MM.1S (cell line): ENCODE measurements around the gene GPR143.

Experiments used
- DNase-seq: peaks from one replicate; pipeline ENCODE4 v3.0.0-alpha.2; 2015
- H2AFZ ChIP-seq: fragments of 300-600 bp; sonication (generic); 2 replicates; pipeline ENCODE4 v1.6.0; 2016; ENCODE audit warnings: antibody characterized with exemption, low read length
- H3F3A ChIP-seq: fragments of 300-600 bp; sonication (generic); 2 replicates; pipeline ENCODE4 v1.6.1; 2016; ENCODE audit warnings: mild to moderate bottlenecking, antibody characterized with exemption, low read length, moderate library complexity, mixed read lengths; ENCODE audit not compliant: insufficient read depth
- H3K27ac ChIP-seq: fragments of 300-600 bp; sonication (generic); 2 replicates; pipeline ENCODE4 v1.5.1; 2016; ENCODE audit warnings: mild to moderate bottlenecking, low read length
- H3K27me3 ChIP-seq: fragments of 300-600 bp; sonication (generic); replicated peaks from 2 replicates; pipeline ENCODE4 v1.6.0; 2016; ENCODE audit warnings: low read length; ENCODE audit not compliant: insufficient read depth
- H3K36me3 ChIP-seq: fragments of 300-600 bp; sonication (generic); replicated peaks from 2 replicates; pipeline ENCODE4 v1.6.1; 2016; ENCODE audit warnings: mild to moderate bottlenecking, low read length, mixed read lengths; ENCODE audit not compliant: insufficient read depth
- H3K4me1 ChIP-seq: fragments of 300-600 bp; sonication (generic); 2 replicates; pipeline ENCODE4 v1.6.1; 2016; ENCODE audit warnings: low read length, mixed read lengths
- H3K4me2 ChIP-seq: fragments of 300-600 bp; sonication (generic); 2 replicates; pipeline ENCODE4 v1.6.0; 2016; ENCODE audit warnings: low read depth, low read length
- H3K4me3 ChIP-seq: fragments of 300-600 bp; sonication (generic); 2 replicates; pipeline ENCODE4 v1.5.1; 2016; ENCODE audit warnings: low read length, mixed read lengths
- H3K79me2 ChIP-seq: fragments of 300-600 bp; sonication (generic); 2 replicates; pipeline ENCODE4 v1.6.1; 2016; ENCODE audit warnings: mixed run types, low read length, mixed read lengths
- H3K9ac ChIP-seq: fragments of 300-600 bp; sonication (generic); 2 replicates; pipeline ENCODE4 v1.6.1; 2016; ENCODE audit warnings: low read length, mixed read lengths
- H3K9me2 ChIP-seq: fragments of 300-600 bp; sonication (generic); replicated peaks from 2 replicates; pipeline ENCODE4 v1.6.1; 2016; ENCODE audit warnings: mild to moderate bottlenecking, low read length, mixed read lengths; ENCODE audit not compliant: insufficient read depth
- H3K9me3 ChIP-seq: fragments of 300-600 bp; sonication (generic); replicated peaks from 2 replicates; pipeline ENCODE4 v1.6.1; 2016; ENCODE audit warnings: mild to moderate bottlenecking, low read length, mixed read lengths; ENCODE audit not compliant: insufficient read depth
- H4K20me1 ChIP-seq: fragments of 300-600 bp; sonication (generic); 2 replicates; pipeline ENCODE4 v1.6.1; 2016; ENCODE audit warnings: mild to moderate bottlenecking, low read length, moderate library complexity, mixed read lengths; ENCODE audit not compliant: insufficient read depth
- EZH2 ChIP-seq: fragments of 300-600 bp; sonication (generic); optimal IDR thresholded peaks from 2 replicates; pipeline ENCODE3; 2017; ENCODE audit warnings: low read depth, mild to moderate bottlenecking, antibody characterized with exemption, low read length, mixed read lengths
- EZH2phosphoT487 ChIP-seq: fragments of 300-600 bp; sonication (generic); IDR thresholded peaks from 2 replicates; pipeline ENCODE4 v1.6.1; 2018; ENCODE audit warnings: antibody characterized with exemption, low read length
- TF ChIP-seq, protein P1 (sequence below): fragments of 300-600 bp; sonication (generic); IDR thresholded peaks from 2 replicates; pipeline ENCODE4 v1.5.1; 2016; ENCODE audit warnings: antibody characterized with exemption, low read length, mixed read lengths

Gene GPR143

DNA sequence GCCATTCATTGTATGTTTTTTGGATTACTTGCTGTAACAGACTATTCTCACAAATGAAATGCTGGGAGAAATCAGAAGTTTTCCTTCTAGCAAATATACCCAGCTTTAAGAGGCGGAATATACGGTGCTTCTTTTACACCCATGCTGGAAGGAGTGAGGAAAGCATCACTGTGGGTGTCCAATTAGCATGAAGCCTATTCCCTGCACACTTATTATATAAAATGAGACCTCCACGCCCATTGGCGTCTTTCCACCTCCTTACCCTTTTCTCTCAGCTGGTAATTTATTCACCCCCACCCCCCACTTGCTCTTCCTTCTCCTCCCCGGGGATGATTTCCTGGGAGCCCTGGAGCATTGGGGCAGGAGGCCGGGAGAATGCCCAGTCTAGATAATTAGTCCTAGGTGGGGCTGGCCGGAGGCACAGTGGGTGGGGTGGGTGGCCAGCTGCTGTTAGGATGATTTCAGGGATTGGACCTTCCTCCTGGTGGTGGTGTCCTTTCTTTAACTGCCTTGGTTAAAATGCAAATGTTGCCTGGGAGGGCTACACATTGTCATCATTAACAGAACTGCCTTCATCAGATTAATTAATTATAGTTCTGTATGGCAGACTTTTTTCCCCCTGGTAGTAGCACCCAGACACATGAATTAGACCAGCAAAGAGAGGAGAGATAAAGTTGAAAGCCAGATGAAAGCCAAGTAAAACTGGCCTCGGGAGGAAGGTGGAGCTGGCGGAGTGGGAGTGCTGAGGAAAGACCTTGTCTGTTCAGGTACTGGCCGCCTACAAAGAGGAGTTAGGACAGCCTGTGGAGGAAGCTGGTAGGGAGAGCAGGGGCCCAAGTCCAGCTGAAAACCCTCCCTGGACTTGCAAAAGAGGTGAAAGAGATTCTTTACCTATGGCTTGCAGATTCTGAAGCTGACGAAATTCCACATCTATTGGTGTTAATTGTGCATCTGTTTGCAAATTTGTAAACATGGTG is 32.0 kb upstream of the GPR143 start:
- Histone ChIP-seq H3K27ac (no peak overlapping the region), H3K4me1 (no peaks in the 10 kb centered on the region), H3K4me2 (no peak overlapping the region), H3K9me2 (no peaks in the 10 kb centered on the region), H3F3A (no peaks in the 10 kb centered on the region), H4K20me1 (no peaks in the 10 kb centered on the region), H2AFZ (no peak overlapping the region), H3K36me3 (no peaks in the 10 kb centered on the region), H3K9ac (no peak overlapping the region), H3K4me3 (no peak overlapping the region), H3K9me3 (no peaks in the 10 kb centered on the region), H3K79me2 (no peaks in the 10 kb centered on the region), H3K27me3 (no peaks in the 10 kb centered on the region)
- TF ChIP-seq, protein P1, sequence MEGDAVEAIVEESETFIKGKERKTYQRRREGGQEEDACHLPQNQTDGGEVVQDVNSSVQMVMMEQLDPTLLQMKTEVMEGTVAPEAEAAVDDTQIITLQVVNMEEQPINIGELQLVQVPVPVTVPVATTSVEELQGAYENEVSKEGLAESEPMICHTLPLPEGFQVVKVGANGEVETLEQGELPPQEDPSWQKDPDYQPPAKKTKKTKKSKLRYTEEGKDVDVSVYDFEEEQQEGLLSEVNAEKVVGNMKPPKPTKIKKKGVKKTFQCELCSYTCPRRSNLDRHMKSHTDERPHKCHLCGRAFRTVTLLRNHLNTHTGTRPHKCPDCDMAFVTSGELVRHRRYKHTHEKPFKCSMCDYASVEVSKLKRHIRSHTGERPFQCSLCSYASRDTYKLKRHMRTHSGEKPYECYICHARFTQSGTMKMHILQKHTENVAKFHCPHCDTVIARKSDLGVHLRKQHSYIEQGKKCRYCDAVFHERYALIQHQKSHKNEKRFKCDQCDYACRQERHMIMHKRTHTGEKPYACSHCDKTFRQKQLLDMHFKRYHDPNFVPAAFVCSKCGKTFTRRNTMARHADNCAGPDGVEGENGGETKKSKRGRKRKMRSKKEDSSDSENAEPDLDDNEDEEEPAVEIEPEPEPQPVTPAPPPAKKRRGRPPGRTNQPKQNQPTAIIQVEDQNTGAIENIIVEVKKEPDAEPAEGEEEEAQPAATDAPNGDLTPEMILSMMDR: no peak
- TF ChIP-seq EZH2phosphoT487 (no peak), EZH2 (no peak)
- DNase-seq: no peak

DNA sequence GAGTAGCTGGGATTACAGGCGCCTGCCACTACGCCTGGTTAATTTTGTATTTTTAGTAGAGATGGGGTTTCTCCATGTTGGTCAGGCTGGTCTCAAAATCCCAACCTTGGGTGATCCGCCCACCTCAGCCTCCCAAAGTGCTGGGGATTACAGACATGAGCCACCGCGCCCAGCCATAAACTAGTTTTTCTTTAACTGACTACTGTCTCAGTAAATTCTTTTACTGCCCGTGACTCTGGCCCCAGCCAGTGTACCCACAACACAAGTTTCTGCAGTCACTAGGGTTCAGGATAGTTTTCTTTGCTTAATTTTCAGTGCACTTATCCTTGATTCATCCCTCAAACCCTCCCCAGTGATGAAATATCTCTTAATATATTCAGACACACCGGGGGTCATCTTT is 28.8 kb upstream of the GPR143 start:
- no peaks in the 10 kb centered on the region for H3K79me2 ChIP-seq

DNA sequence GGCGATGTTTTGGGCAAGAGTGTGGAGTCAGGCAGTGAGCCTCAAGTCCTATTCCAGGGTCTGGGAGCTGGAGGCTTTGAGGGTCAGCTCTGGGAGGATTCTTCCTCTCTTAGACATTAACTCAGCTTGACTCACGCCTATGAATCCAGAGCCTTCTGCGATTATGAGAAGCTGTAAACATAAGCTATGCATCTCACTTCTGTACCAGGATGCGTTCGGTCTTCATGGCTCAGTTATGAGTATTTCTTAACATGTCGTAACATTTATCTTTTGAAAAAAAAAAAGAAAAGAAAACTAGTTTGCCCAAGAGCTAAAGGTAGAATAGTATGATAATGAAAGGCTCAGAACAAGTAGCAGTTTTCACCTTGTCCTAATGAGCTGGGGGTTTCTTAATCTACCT is 25.2 kb upstream of the GPR143 start:
- no peak overlapping the region for H3K4me3 ChIP-seq
- H3K9me2 ChIP-seq: no peaks in the 10 kb centered on the region
- no peaks in the 10 kb centered on the region for H3K9me3 ChIP-seq
- H3K4me1 ChIP-seq: no peaks in the 10 kb centered on the region
- peaks cover 15% of the 10 kb centered on the region for H3K27me3 ChIP-seq
- H3F3A ChIP-seq: no peaks in the 10 kb centered on the region
- no peak overlapping the region for H2AFZ ChIP-seq
- no peaks in the 10 kb centered on the region for H4K20me1 ChIP-seq
- no peaks in the 10 kb centered on the region for H3K79me2 ChIP-seq
- no peak overlapping the region for H3K9ac ChIP-seq
- no peak overlapping the region for H3K27ac ChIP-seq
- TF ChIP-seq EZH2 (no peak), EZH2phosphoT487 (no peak)
- TF ChIP-seq, protein P1: no peak
- no peak overlapping the region for H3K4me2 ChIP-seq
- H3K36me3 ChIP-seq: no peaks in the 10 kb centered on the region
- DNase-seq: no peak

More for the DNA sequence above, 28.8 kb upstream of the GPR143 start:
- Histone ChIP-seq H3K36me3 (no peaks in the 10 kb centered on the region), H2AFZ (no peak overlapping the region), H3K9ac (no peak overlapping the region), H4K20me1 (no peaks in the 10 kb centered on the region), H3K27ac (no peak overlapping the region), H3K9me2 (no peaks in the 10 kb centered on the region), H3K4me3 (no peak overlapping the region), H3K4me2 (no peak overlapping the region), H3F3A (no peaks in the 10 kb centered on the region), H3K9me3 (no peaks in the 10 kb centered on the region), H3K27me3 (no peaks in the 10 kb centered on the region), H3K4me1 (no peaks in the 10 kb centered on the region)
- no peak for DNase-seq
- TF ChIP-seq EZH2: no peak
- no peak for TF ChIP-seq EZH2phosphoT487
- TF ChIP-seq, protein P1: no peak
